Measurements from ENCODE around the gene RALGAPA2.

Gene RALGAPA2

DNA sequence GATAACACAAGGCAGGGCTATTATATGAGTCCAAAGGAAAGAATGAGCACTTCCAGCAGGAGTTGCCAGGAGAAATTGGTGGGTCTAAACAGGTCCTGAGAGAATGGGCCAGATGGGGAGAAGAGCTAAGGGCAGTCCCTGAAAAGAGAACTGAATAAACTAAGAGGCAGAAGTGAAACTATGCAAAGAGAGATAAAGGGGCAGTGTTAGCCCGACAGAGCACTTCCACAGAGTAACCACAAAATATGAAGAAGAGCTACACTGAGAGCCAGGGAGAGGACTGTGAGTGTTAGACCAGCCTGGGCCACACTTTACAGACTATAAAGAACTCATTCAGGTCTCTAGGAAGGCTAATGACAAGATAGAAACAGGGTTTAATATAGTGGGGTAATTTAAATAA is 43.8 kb downstream of the RALGAPA2 start:
- H3K36me3 ChIP-seq, result no peaks in the 10 kb centered on the region
- peak overlapping the region; percentile 45 for H3K4me2 ChIP-seq
- H3K4me3 ChIP-seq, result no peak overlapping the region
- peaks cover 25% of the 10 kb centered on the region for H4K20me1 ChIP-seq
- H3K27me3 ChIP-seq, result no peaks in the 10 kb centered on the region
- no peak for TF ChIP-seq Cebpa-rat (IDR thresholded peaks at IDR 0.05)
- H3K27ac ChIP-seq, result no peak overlapping the region
- H3K9me3 ChIP-seq, result no peaks in the 10 kb centered on the region
- H3K9ac ChIP-seq, result no peak overlapping the region
- peaks cover 28% of the 10 kb centered on the region for H3K4me1 ChIP-seq

GRCh38 chr20:20666359-20666758 is 46.1 kb downstream of the RALGAPA2 start:
- H3K36me3 ChIP-seq, result no peaks in the 10 kb centered on the region

GRCh38 chr20:20665606-20666332 is 46.7 kb downstream of the RALGAPA2 start:
- TF ChIP-seq Cebpa-rat (IDR thresholded peaks at IDR 0.05), result no peak
- H3K9me3 ChIP-seq, result no peaks in the 10 kb centered on the region
- H3K4me2 ChIP-seq, result no peak overlapping the region
- peaks cover 37% of the 10 kb centered on the region for H4K20me1 ChIP-seq
- no peak overlapping the region for H3K4me3 ChIP-seq
- no peak overlapping the region for H3K9ac ChIP-seq
- no peaks in the 10 kb centered on the region for H3K27me3 ChIP-seq
- peaks cover 39% of the 10 kb centered on the region for H3K4me1 ChIP-seq
- H3K36me3 ChIP-seq, result peaks cover 3% of the 10 kb centered on the region; the same call in 1 of the 2 replicates
- no peak overlapping the region for H3K27ac ChIP-seq

More at GRCh38 chr20:20666359-20666758, 46.1 kb downstream of the RALGAPA2 start:
- Histone ChIP-seq H3K9ac (no peak overlapping the region), H3K4me1 (peaks cover 39% of the 10 kb centered on the region), H3K9me3 (no peaks in the 10 kb centered on the region), H3K4me2 (no peak overlapping the region), H3K4me3 (no peak overlapping the region), H4K20me1 (peaks cover 37% of the 10 kb centered on the region), H3K27ac (no peak overlapping the region), H3K27me3 (no peaks in the 10 kb centered on the region)
- no peak for TF ChIP-seq Cebpa-rat (IDR thresholded peaks at IDR 0.05)

GRCh38 chr20:20664795-20665589 is 47.5 kb downstream of the RALGAPA2 start:
- Histone ChIP-seq H3K36me3 (peaks cover 3% of the 10 kb centered on the region; the same call in 1 of the 2 replicates), H3K9ac (no peak overlapping the region), H3K4me2 (no peak overlapping the region), H3K27me3 (no peaks in the 10 kb centered on the region), H3K4me1 (peaks cover 39% of the 10 kb centered on the region), H3K27ac (no peak overlapping the region), H4K20me1 (peaks cover 37% of the 10 kb centered on the region), H3K4me3 (no peak overlapping the region), H3K9me3 (no peaks in the 10 kb centered on the region)
- TF ChIP-seq Cebpa-rat (IDR thresholded peaks at IDR 0.05), result no peak

GRCh38 chr20:20663841-20664240 is 48.6 kb downstream of the RALGAPA2 start:
- H3K4me2 ChIP-seq, result no peak overlapping the region

GRCh38 chr20:20658871-20659431 is 53.5 kb downstream of the RALGAPA2 start:
- Histone ChIP-seq H3K4me1 (peaks cover 11% of the 10 kb centered on the region), H3K27ac (no peak overlapping the region), H3K4me3 (no peak overlapping the region), H3K9ac (no peak overlapping the region), H3K4me2 (no peak overlapping the region), H3K9me3 (no peaks in the 10 kb centered on the region), H3K36me3 (peaks cover 18% of the 10 kb centered on the region), H4K20me1 (peaks cover 15% of the 10 kb centered on the region), H3K27me3 (no peaks in the 10 kb centered on the region)
- TF ChIP-seq Cebpa-rat (IDR thresholded peaks at IDR 0.05), result no peak

More at GRCh38 chr20:20663841-20664240, 48.6 kb downstream of the RALGAPA2 start:
- peaks cover 3% of the 10 kb centered on the region; the same call in 1 of the 2 replicates for H3K36me3 ChIP-seq
- H3K4me3 ChIP-seq, result no peak overlapping the region
- peaks cover 32% of the 10 kb centered on the region for H3K4me1 ChIP-seq
- H3K27ac ChIP-seq, result no peak overlapping the region
- no peaks in the 10 kb centered on the region for H3K27me3 ChIP-seq
- no peak overlapping the region for H3K9ac ChIP-seq
- H3K9me3 ChIP-seq, result no peaks in the 10 kb centered on the region
- no peak for TF ChIP-seq Cebpa-rat (IDR thresholded peaks at IDR 0.05)
- peaks cover 37% of the 10 kb centered on the region for H4K20me1 ChIP-seq

- Histone ChIP-seq H3K4me2 (no peak overlapping the region), H3K27me3 (no peaks in the 10 kb centered on the region), H3K9ac (no peak overlapping the region), H4K20me1 (peaks cover 8% of the 10 kb centered on the region), H3K4me3 (no peak overlapping the region), H3K36me3 (peaks cover 18% of the 10 kb centered on the region), H3K9me3 (no peaks in the 10 kb centered on the region), H3K4me1 (peaks cover 6% of the 10 kb centered on the region), H3K27ac (no peak overlapping the region)
- no peak for TF ChIP-seq Cebpa-rat (IDR thresholded peaks at IDR 0.05)
Measured at GRCh38 chr20:20658123-20658522, 54.3 kb downstream of the RALGAPA2 start.

- TF ChIP-seq Cebpa-rat (IDR thresholded peaks at IDR 0.05), result no peak
- Histone ChIP-seq H3K9ac (no peak overlapping the region), H3K36me3 (peaks cover 18% of the 10 kb centered on the region), H3K4me3 (no peak overlapping the region), H3K27ac (no peak overlapping the region), H3K27me3 (no peaks in the 10 kb centered on the region), H4K20me1 (no peaks in the 10 kb centered on the region), H3K4me1 (no peaks in the 10 kb centered on the region), H3K4me2 (no peak overlapping the region), H3K9me3 (no peaks in the 10 kb centered on the region)
Measured at GRCh38 chr20:20657092-20657491, 55.4 kb downstream of the RALGAPA2 start.

GRCh38 chr20:20655883-20656282 is 56.6 kb downstream of the RALGAPA2 start:
- no peak overlapping the region for H3K9ac ChIP-seq
- no peaks in the 10 kb centered on the region for H3K4me1 ChIP-seq
- H3K9me3 ChIP-seq, result no peaks in the 10 kb centered on the region
- no peak overlapping the region for H3K4me2 ChIP-seq
- no peaks in the 10 kb centered on the region for H4K20me1 ChIP-seq
- H3K27ac ChIP-seq, result no peak overlapping the region
- H3K27me3 ChIP-seq, result no peaks in the 10 kb centered on the region
- H3K4me3 ChIP-seq, result no peak overlapping the region
- TF ChIP-seq Cebpa-rat (IDR thresholded peaks at IDR 0.05), result no peak
- peaks cover 16% of the 10 kb centered on the region; the same call in 1 of the 2 replicates for H3K36me3 ChIP-seq

- no peak overlapping the region for H3K4me3 ChIP-seq
- H3K36me3 ChIP-seq, result peaks cover 8% of the 10 kb centered on the region; the same call in 1 of the 2 replicates
- no peak overlapping the region for H3K4me2 ChIP-seq
- H3K27me3 ChIP-seq, result no peaks in the 10 kb centered on the region
- H3K27ac ChIP-seq, result no peak overlapping the region
- peaks cover 4% of the 10 kb centered on the region; the same call in 1 of the 2 replicates for H3K9me3 ChIP-seq
- no peaks in the 10 kb centered on the region for H4K20me1 ChIP-seq
- no peak overlapping the region for H3K9ac ChIP-seq
- no peaks in the 10 kb centered on the region for H3K4me1 ChIP-seq
- no peak for TF ChIP-seq Cebpa-rat (IDR thresholded peaks at IDR 0.05)
Measured at GRCh38 chr20:20649945-20650344, 62.5 kb downstream of the RALGAPA2 start.
